GM12878 (cell line): ENCODE data around the gene ZNF512. TPM values are rescaled to one million over a fixed set of nuclear protein-coding genes. Genes with fewer than 3 reads are reported as not detected.

Experiments
- ATAC-seq: fragments of 200-7000 bp; cut with Tn5 transposase; 3 replicates; pipeline ENCODE4 v1.9.1; 2020; ENCODE audit warnings: mild to moderate bottlenecking, moderate library complexity
- BruUV-seq: library from RNA; stranded (reverse); fragments of 400-500 nt; replicated peaks from 2 replicates; lab custom pipeline; 2021; lab: Mats Ljungman, UMichigan
- CTCF ChIA-PET: fragments of 300-600 bp; sonication (Branson Sonifier 250); formaldehyde crosslinking; extraction: SDS; loops from one replicate; lab custom pipeline; 2021; ENCODE audit warnings: inconsistent platforms; lab: Yijun Ruan, JAX
- POLR2A ChIA-PET: fragments of 350-600 bp; formaldehyde crosslinking; extraction: SDS; loops from one replicate; lab custom pipeline; 2021; ENCODE audit warnings: inconsistent platforms; lab: Charles Lee
- RAD21 ChIA-PET: fragments of 300-600 bp; sonication (Branson Sonifier 250); formaldehyde crosslinking; loops from one replicate; lab custom pipeline; 2023; ENCODE audit warnings: antibody characterized with exemption; ENCODE audit not compliant: unreplicated experiment; lab: Charles Lee
- SMC1A ChIA-PET: fragments of 300-600 bp; sonication (Branson Sonifier 250); formaldehyde crosslinking; loops from one replicate; lab custom pipeline; 2023; ENCODE audit not compliant: unreplicated experiment, uncharacterized antibody; lab: Charles Lee
- DNase-seq: peaks from one replicate; pipeline ENCODE4 v3.0.0-alpha.2; 2011; ENCODE audit warnings: low read depth, low spot score
- FAIRE-seq: peaks from 3 replicates; lab custom pipeline; 2011; peaks lifted over from hg19 to GRCh38; lab: Jason Lieb, UNC
- H2AFZ ChIP-seq: 2 replicates; pipeline ENCODE4 v1.6.0; 2011; ENCODE audit warnings: low read depth, low read length, control low read depth; ENCODE audit not compliant: control insufficient read depth
- H3K27ac ChIP-seq: 2 replicates; pipeline ENCODE4 v1.5.1; 2011; ENCODE audit warnings: control low read depth; ENCODE audit not compliant: control insufficient read depth, insufficient read depth
- H3K27me3 ChIP-seq, 2 experiments: replicated peaks in 1 of 2; 2 replicates each; pipeline versions ENCODE4 v1.6.0 to v1.6.1; 2011; ENCODE audit warnings: low read length in 1 of 2; ENCODE audit not compliant: control insufficient read depth in 2 of 2, insufficient read depth in 2 of 2
- H3K36me3 ChIP-seq, 2 experiments: 2 replicates each; pipeline ENCODE4 v1.5.1; 2011; ENCODE audit warnings: low read length in 1 of 2; ENCODE audit not compliant: control insufficient read depth in 2 of 2, insufficient read depth in 2 of 2
- H3K4me1 ChIP-seq: 2 replicates; pipeline ENCODE4 v1.6.1; 2011; ENCODE audit warnings: mild to moderate bottlenecking, low read length, moderate library complexity, mixed read lengths; ENCODE audit not compliant: control insufficient read depth, insufficient read depth
- H3K4me2 ChIP-seq: 2 replicates; pipeline ENCODE4 v1.6.0; 2011; ENCODE audit warnings: control low read depth; ENCODE audit not compliant: control insufficient read depth, insufficient read depth
- H3K4me3 ChIP-seq: fragments of 200-600 bp; sonication (generic); 2 replicates; pipeline ENCODE4 v1.5.1; 2016
- H3K79me2 ChIP-seq: 2 replicates; pipeline ENCODE4 v1.6.0; 2011; ENCODE audit warnings: low read length; ENCODE audit not compliant: control insufficient read depth, insufficient read depth
- H3K9ac ChIP-seq: 2 replicates; pipeline ENCODE4 v1.8.0; 2011; ENCODE audit warnings: low read length, control low read depth, mixed read lengths; ENCODE audit not compliant: control insufficient read depth, insufficient read depth
- H3K9me3 ChIP-seq: replicated peaks from 3 replicates; pipeline ENCODE4 v1.5.1; 2011; ENCODE audit warnings: mild to moderate bottlenecking, low read length; ENCODE audit not compliant: control insufficient read depth, insufficient read depth
- H4K20me1 ChIP-seq: 2 replicates; pipeline ENCODE4 v1.6.0; 2011; ENCODE audit not compliant: control insufficient read depth, insufficient read depth
- ASH2L ChIP-seq: fragments of 300-600, 200-600 bp; sonication (generic); IDR thresholded peaks from 2 replicates; pipeline ENCODE4 v1.6.1; 2017; ENCODE audit warnings: low read depth, mild to moderate bottlenecking, borderline replicate concordance
- CBX3 ChIP-seq: fragments of 200-600 bp; sonication (generic); IDR thresholded peaks from 2 replicates; pipeline ENCODE4 v1.6.1; 2016; ENCODE audit warnings: low read depth, borderline replicate concordance
- CREB1 ChIP-seq: IDR thresholded peaks from 2 replicates; pipeline ENCODE4 v1.6.1; 2012; ENCODE audit warnings: low read depth, mild to moderate bottlenecking, inconsistent platforms
- FOXK2 ChIP-seq: fragments of 450-650 bp; IDR thresholded peaks from 2 replicates; pipeline ENCODE4 v1.6.1; 2017; ENCODE audit warnings: mild to moderate bottlenecking, moderate library complexity
- FOXM1 ChIP-seq: IDR thresholded peaks from 2 replicates; pipeline ENCODE4 v1.6.1; 2012; ENCODE audit warnings: low read depth, mild to moderate bottlenecking, inconsistent platforms, low read length, moderate library complexity
- HCFC1 ChIP-seq: fragments of 150-350 bp; IDR thresholded peaks from 2 replicates; pipeline ENCODE4 v1.6.1; 2014; ENCODE audit warnings: low read length
- HDAC2 ChIP-seq: fragments of 200-600 bp; sonication (generic); IDR thresholded peaks from 2 replicates; pipeline ENCODE4 v1.6.1; 2017
- MTA2 ChIP-seq: fragments of 450-650 bp; IDR thresholded peaks from 2 replicates; pipeline ENCODE4 v1.6.1; 2016; ENCODE audit warnings: low read depth, mild to moderate bottlenecking, moderate library complexity
- MYB ChIP-seq: fragments of 150-350 bp; IDR thresholded peaks from 2 replicates; pipeline ENCODE4 v1.6.1; 2014; ENCODE audit warnings: mild to moderate bottlenecking, low read depth, low read length, borderline replicate concordance
- NFYB ChIP-seq: IDR thresholded peaks from 2 replicates; pipeline ENCODE4 v1.6.1; 2011; ENCODE audit warnings: low read depth, mild to moderate bottlenecking, low read length, improper control_type of control experiment, moderate library complexity; ENCODE audit not compliant: insufficient read depth
- PAX8 ChIP-seq: fragments of 450-650 bp; IDR thresholded peaks from 2 replicates; pipeline ENCODE4 v1.6.1; 2017; ENCODE audit warnings: mild to moderate bottlenecking, moderate library complexity
- RAD51 ChIP-seq: fragments of 450-650 bp; IDR thresholded peaks from 2 replicates; pipeline ENCODE4 v1.6.1; 2016; ENCODE audit warnings: moderate library complexity, mild to moderate bottlenecking, inconsistent platforms
- SMARCA5 ChIP-seq: fragments of 450-650 bp; IDR thresholded peaks from 2 replicates; pipeline ENCODE4 v1.6.1; 2017; ENCODE audit warnings: mild to moderate bottlenecking
- SRF ChIP-seq, 2 experiments: IDR thresholded peaks; 2 replicates each; pipeline ENCODE4 v1.6.1; 2011; ENCODE audit warnings: low read depth in 2 of 2, low read length in 2 of 2, mild to moderate bottlenecking in 1 of 2, moderate library complexity in 1 of 2
- TCF12 ChIP-seq: IDR thresholded peaks from 2 replicates; pipeline ENCODE4 v1.6.1; 2011; ENCODE audit warnings: low read depth, mild to moderate bottlenecking, low read length
- ZNF207 ChIP-seq: fragments of 450-650 bp; IDR thresholded peaks from 2 replicates; pipeline ENCODE4 v1.6.1; 2014; ENCODE audit warnings: antibody characterized with exemption, mild to moderate bottlenecking, borderline replicate concordance
- WGBS: methylation state at CpG from one replicate; pipeline ENCODE4 v1.1.6; 2016; ENCODE audit warnings: low lambda C conversion rate; ENCODE audit not compliant: insufficient replicate concordance, insufficient coverage; ENCODE audit errors: missing lambda C conversion rate; 5-methylcytosine and 5-hydroxymethylcytosine counted together
- in situ Hi-C: fragments of 300-500 bp; cut with MboI; formaldehyde crosslinking; loops from 9 replicates; pipeline ENCODE4 v1.14.3; 2018; ENCODE audit warnings: mixed read lengths
- intact Hi-C: fragments of 100-400 bp; cut with micrococcal nuclease; formaldehyde crosslinking; loops from one replicate; pipeline ENCODE4 v1.14.2; 2022; ENCODE audit not compliant: unreplicated experiment
- polyA plus RNA-seq, 11 experiments: library from polyadenylated mRNA; depleted of rRNA in 4 of 11; unstranded in 6 of 11; stranded (reverse) in 5 of 11; fragments of >200 nt; fragmentation: Nextera tagmentation in 4 of 11; fragmentation: Illumina TruSeq in 1 of 11; extraction: Ambion mirVana in 4 of 11; extraction: Trizol in 1 of 11; gene quantifications; 1 replicate in 1 of 11; 2 replicates in 10 of 11; pipeline versions ENCODE4 v1.2.1 to v1.2.3, GENCODE V29; 2011 to 2016; ENCODE audit warnings: inconsistent platforms in 2 of 11, missing spikeins in 2 of 11, low read depth in 1 of 11
- total RNA-seq, 4 experiments: library from RNA; depleted of rRNA in 3 of 4; stranded (reverse); fragments of >200 nt in 3 of 4; fragmentation: Illumina TruSeq in 1 of 4; extraction: Trizol in 1 of 4; gene quantifications; 2 replicates each; pipeline versions ENCODE4 v1.2.1 to v1.2.3, GENCODE V29; 2013 to 2021
- TF ChIP-seq, protein P1 (sequence below): fragments of 450-650 bp; IDR thresholded peaks from 2 replicates; pipeline ENCODE4 v1.6.1; 2016; ENCODE audit warnings: mild to moderate bottlenecking

The ZNF512 gene
- total and polyA plus RNA-seq, 10 of the 15 experiments (the other 5 are each of a cell fraction or from before 2014, with no cell fraction given) = 14.1 to 61.9 (median 31.2) TPM

GRCh38 chr2:27569398-27569797 lies 13.4 kb upstream of the ZNF512 start:
- no peak overlapping the region for H2AFZ ChIP-seq
- no peak overlapping the region for H3K4me2 ChIP-seq
- H3K9ac ChIP-seq = no peak overlapping the region
- DNase-seq = no peak
- intact Hi-C loops (no loop called here), in situ Hi-C loops (no loop called here)
- 29% methylated on average over 2 of the region's 2 CpGs for WGBS
- no peak overlapping the region for H3K27ac ChIP-seq
- no TSS peak for BruUV-seq
- H3K4me3 ChIP-seq = no peak overlapping the region
- no peaks in the 10 kb centered on the region for H3K79me2 ChIP-seq
- no peak for TF ChIP-seq CREB1
- TF ChIP-seq, all 136 proteins: peak for 0
- ChIA-PET POLR2A (no interaction called here), CTCF (no interaction called here), RAD21 (no interaction called here), SMC1A (no interaction called here)
- no peak for ATAC-seq
- H4K20me1 ChIP-seq = no peaks in the 10 kb centered on the region
- H3K9me3 ChIP-seq = no peaks in the 10 kb centered on the region; the same call in 2 of the 3 replicates
- peaks cover 0 to 2% of the 10 kb centered on the region in 2 experiments; a peak in 1 of 4 replicates for H3K27me3 ChIP-seq
- no peak for FAIRE-seq
- H3K4me1 ChIP-seq = no peaks in the 10 kb centered on the region
- H3K36me3 ChIP-seq = no peaks in the 10 kb centered on the region

DNA sequence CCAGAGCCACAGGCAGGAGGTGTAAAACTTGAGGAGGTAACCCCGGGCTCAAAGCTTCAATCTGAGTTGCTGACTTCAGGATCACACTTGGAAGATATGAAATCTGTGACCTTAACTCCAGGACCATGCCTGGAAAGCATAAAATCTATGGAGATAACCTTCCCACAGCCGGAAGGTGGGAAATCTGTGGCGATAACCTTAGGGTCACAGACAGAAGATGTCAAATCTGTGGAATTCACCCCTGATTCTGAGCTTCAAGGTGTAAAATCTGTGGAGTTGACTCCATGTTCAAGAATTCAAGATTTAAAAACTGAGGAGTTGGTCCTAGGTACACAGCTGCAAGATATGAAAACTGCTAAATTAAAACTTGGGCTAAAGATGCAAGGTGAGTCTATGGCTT lies 11.6 kb upstream of the ZNF512 start:
- H3K4me2 ChIP-seq = no peak overlapping the region
- H3K36me3 ChIP-seq = no peaks in the 10 kb centered on the region
- H3K4me1 ChIP-seq = no peaks in the 10 kb centered on the region
- H3K27ac ChIP-seq = no peak overlapping the region
- ChIA-PET SMC1A (no interaction called here), CTCF (no interaction called here), RAD21 (no interaction called here), POLR2A (no interaction called here)
- H2AFZ ChIP-seq = no peak overlapping the region
- 0 out of 4 replicates have a peak, but pooled peaks cover 0 to 2% of the 10 kb centered on the region in 2 experiments for H3K27me3 ChIP-seq
- H4K20me1 ChIP-seq = no peaks in the 10 kb centered on the region
- DNase-seq (no peak), FAIRE-seq (no peak), ATAC-seq (no peak)
- in situ Hi-C loops (no loop called here), intact Hi-C loops (no loop called here)
- H3K9me3 ChIP-seq = no peaks in the 10 kb centered on the region; the same call in 2 of the 3 replicates
- no peak overlapping the region for H3K4me3 ChIP-seq
- no peaks in the 10 kb centered on the region for H3K79me2 ChIP-seq
- WGBS = 54% methylated on average over 3 of the region's 3 CpGs
- no TSS peak for BruUV-seq
- no peak overlapping the region for H3K9ac ChIP-seq
- TF ChIP-seq HCFC1 (no peak), ASH2L (no peak), SRF (IDR thresholded peaks at IDR 0.05; ENCODE audit: low read depth in 2 of 2, low read length in 2 of 2) (no peak), PAX8 (no peak), HDAC2 (no peak), MTA2 (no peak), FOXM1 (no peak), MYB (no peak), RAD51 (no peak), ZNF207 (no peak), SMARCA5 (no peak), FOXK2 (no peak), TCF12 (no peak), CBX3 (no peak), NFYB (no peak)
- TF ChIP-seq, protein P1, sequence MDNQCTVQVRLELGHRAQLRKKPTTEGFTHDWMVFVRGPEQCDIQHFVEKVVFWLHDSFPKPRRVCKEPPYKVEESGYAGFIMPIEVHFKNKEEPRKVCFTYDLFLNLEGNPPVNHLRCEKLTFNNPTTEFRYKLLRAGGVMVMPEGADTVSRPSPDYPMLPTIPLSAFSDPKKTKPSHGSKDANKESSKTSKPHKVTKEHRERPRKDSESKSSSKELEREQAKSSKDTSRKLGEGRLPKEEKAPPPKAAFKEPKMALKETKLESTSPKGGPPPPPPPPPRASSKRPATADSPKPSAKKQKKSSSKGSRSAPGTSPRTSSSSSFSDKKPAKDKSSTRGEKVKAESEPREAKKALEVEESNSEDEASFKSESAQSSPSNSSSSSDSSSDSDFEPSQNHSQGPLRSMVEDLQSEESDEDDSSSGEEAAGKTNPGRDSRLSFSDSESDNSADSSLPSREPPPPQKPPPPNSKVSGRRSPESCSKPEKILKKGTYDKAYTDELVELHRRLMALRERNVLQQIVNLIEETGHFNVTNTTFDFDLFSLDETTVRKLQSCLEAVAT = no peak
